DND-41 (cell line): Measurements from ENCODE around the gene DDX47.

Source experiments
- ATAC-seq: fragments of 200-7000 bp; cut with Tn5 transposase; 3 replicates; pipeline ENCODE4 v1.9.1; 2021; ENCODE audit warnings: low read depth; ENCODE audit not compliant: insufficient read depth
- DNase-seq: peaks from one replicate; pipeline ENCODE4 v3.0.0-alpha.2; 2020
- H2AFZ ChIP-seq: 2 replicates; pipeline ENCODE4 v1.6.0; 2012; ENCODE audit warnings: low read depth, low read length
- H3K27ac ChIP-seq: 2 replicates; pipeline ENCODE4 v1.5.1; 2012; ENCODE audit warnings: low read length, inconsistent platforms
- H3K27me3 ChIP-seq: fragments of 200-600 bp; sonication (generic); 2 replicates; pipeline ENCODE4 v1.6.0; 2012; ENCODE audit warnings: low read length, mild to moderate bottlenecking, inconsistent platforms; ENCODE audit not compliant: insufficient read depth, poor library complexity
- H3K36me3 ChIP-seq: 2 replicates; pipeline ENCODE4 v1.5.1; 2012; ENCODE audit warnings: low read length, inconsistent platforms; ENCODE audit not compliant: insufficient read depth
- H3K4me1 ChIP-seq: 2 replicates; pipeline ENCODE4 v1.5.1; 2012; ENCODE audit warnings: mild to moderate bottlenecking, low read length; ENCODE audit not compliant: insufficient read depth
- H3K4me2 ChIP-seq: 2 replicates; pipeline ENCODE4 v1.6.0; 2012; ENCODE audit warnings: mild to moderate bottlenecking, moderate library complexity, low read length, inconsistent platforms; ENCODE audit not compliant: insufficient read depth
- H3K4me3 ChIP-seq, 2 experiments: fragments of 200-600 bp in 1 of 2; shearing (Covaris generic) in 1 of 2; 2 replicates each; pipeline ENCODE4 v1.5.1; 2012 to 2016; ENCODE audit warnings: inconsistent platforms in 2 of 2, low read length in 2 of 2, mild to moderate bottlenecking in 2 of 2, low read depth in 1 of 2, moderate library complexity in 1 of 2
- H3K79me2 ChIP-seq: 2 replicates; pipeline ENCODE4 v1.6.0; 2012; ENCODE audit warnings: low read length, inconsistent platforms; ENCODE audit not compliant: insufficient read depth
- H3K9ac ChIP-seq: 2 replicates; pipeline ENCODE4 v1.6.0; 2012; ENCODE audit warnings: low read depth, mild to moderate bottlenecking, inconsistent platforms, low read length, moderate library complexity
- H3K9me3 ChIP-seq: 2 replicates; pipeline ENCODE4 v1.5.1; 2012; ENCODE audit warnings: low read length, moderate library complexity, mild to moderate bottlenecking, inconsistent platforms; ENCODE audit not compliant: insufficient read depth, severe bottlenecking
- H4K20me1 ChIP-seq: 2 replicates; pipeline ENCODE4 v1.6.0; 2012; ENCODE audit warnings: low read length; ENCODE audit not compliant: insufficient read depth
- CTCF ChIP-seq: IDR thresholded peaks from 2 replicates; pipeline ENCODE4 v1.5.1; 2012; ENCODE audit warnings: borderline replicate concordance, low read length, moderate library complexity, mild to moderate bottlenecking; ENCODE audit not compliant: poor library complexity, severe bottlenecking; ENCODE audit errors: extremely low read depth
- EZH2 ChIP-seq: IDR thresholded peaks from 3 replicates; pipeline ENCODE4 v1.6.1; 2012; ENCODE audit warnings: borderline replicate concordance, low read depth, mild to moderate bottlenecking, moderate library complexity, low read length, inconsistent platforms; ENCODE audit not compliant: severe bottlenecking

The DDX47 gene

GRCh38 chr12:12774791-12775190 is 38.4 kb upstream of the DDX47 start:
- Histone ChIP-seq H3K4me1 (no peaks in the 10 kb centered on the region), H3K9me3 (no peaks in the 10 kb centered on the region), H3K27ac (no peak overlapping the region), H2AFZ (no peak overlapping the region), H3K9ac (no peak overlapping the region), H3K4me3 (no peak overlapping the region), H3K4me2 (no peak overlapping the region), H4K20me1 (no peaks in the 10 kb centered on the region), H3K27me3 (no peaks in the 10 kb centered on the region), H3K36me3 (no peaks in the 10 kb centered on the region), H3K79me2 (no peaks in the 10 kb centered on the region)
- no peak for ATAC-seq
- DNase-seq, result no peak
- TF ChIP-seq CTCF (no peak), EZH2 (no peak)

- Histone ChIP-seq H3K79me2 (no peaks in the 10 kb centered on the region), H3K27me3 (no peaks in the 10 kb centered on the region), H3K27ac (no peak overlapping the region), H4K20me1 (no peaks in the 10 kb centered on the region), H3K4me1 (no peaks in the 10 kb centered on the region), H3K9ac (no peak overlapping the region), H3K4me2 (no peak overlapping the region), H3K36me3 (no peaks in the 10 kb centered on the region), H3K4me3 (no peak overlapping the region), H2AFZ (no peak overlapping the region), H3K9me3 (no peaks in the 10 kb centered on the region)
- TF ChIP-seq CTCF (no peak), EZH2 (no peak)
- ATAC-seq (no peak), DNase-seq (no peak)
Measured at GRCh38 chr12:12776261-12776660, 36.9 kb upstream of the DDX47 start.

- Histone ChIP-seq H4K20me1 (no peaks in the 10 kb centered on the region), H3K79me2 (no peaks in the 10 kb centered on the region), H2AFZ (no peak overlapping the region), H3K27ac (no peak overlapping the region), H3K4me1 (no peaks in the 10 kb centered on the region), H3K27me3 (no peaks in the 10 kb centered on the region), H3K36me3 (no peaks in the 10 kb centered on the region), H3K9me3 (no peaks in the 10 kb centered on the region), H3K4me2 (no peak overlapping the region), H3K9ac (no peak overlapping the region), H3K4me3 (no peak overlapping the region)
- DNase-seq (no peak), ATAC-seq (no peak)
- TF ChIP-seq EZH2 (no peak), CTCF (no peak)
Measured at GRCh38 chr12:12777092-12777491, 36.1 kb upstream of the DDX47 start.

GRCh38 chr12:12779007-12779406 is 34.1 kb upstream of the DDX47 start:
- Histone ChIP-seq H3K27ac (no peak overlapping the region), H3K4me1 (no peaks in the 10 kb centered on the region), H3K79me2 (no peaks in the 10 kb centered on the region), H4K20me1 (no peaks in the 10 kb centered on the region), H3K36me3 (no peaks in the 10 kb centered on the region), H2AFZ (no peak overlapping the region), H3K9ac (no peak overlapping the region), H3K4me3 (no peak overlapping the region), H3K27me3 (no peaks in the 10 kb centered on the region), H3K4me2 (no peak overlapping the region), H3K9me3 (no peaks in the 10 kb centered on the region)
- ATAC-seq, result no peak
- no peak for TF ChIP-seq EZH2
- no peak for TF ChIP-seq CTCF
- no peak for DNase-seq
